ENCODE measurements around the gene C7orf33. TPM values are rescaled to one million over a fixed set of nuclear protein-coding genes. Genes with fewer than 3 reads are reported as not detected.

The C7orf33 gene
- total RNA-seq, 1 donor from 2014 or later = not detected

GRCh38 chr7:148624735-148625134, 34.2 kb downstream of the C7orf33 start:
- intact Hi-C loops (cut with micrococcal nuclease) = loop anchor here (5.0 kb wide), 1 partner anchor 47 kb away; no protein-coding TSS in a partner anchor

- intact Hi-C loops (cut with micrococcal nuclease) = loop anchor here (5.0 kb wide), 1 partner anchor 48 kb away; no protein-coding TSS in a partner anchor
These were observed 34.8 kb downstream of the C7orf33 start for GRCh38 chr7:148625342-148625741.

- intact Hi-C loops (cut with micrococcal nuclease) = loop anchor here (5.0 kb wide), 1 partner anchor 50 kb away; no protein-coding TSS in a partner anchor
These were observed 36.3 kb downstream of the C7orf33 start for GRCh38 chr7:148626828-148627227.

GRCh38 chr7:148628011-148628410, 37.4 kb downstream of the C7orf33 start:
- intact Hi-C loops (cut with micrococcal nuclease) = loop anchor here (1.0 to 5.0 kb wide), 3 partner anchors 51 to 70 kb away; partner anchors contain the start of gene CUL1

GRCh38 chr7:148630078-148630477, 39.5 kb downstream of the C7orf33 start:
- intact Hi-C loops (cut with micrococcal nuclease) = no loop called here

- intact Hi-C loops (cut with micrococcal nuclease) = no loop called here
These were observed 43.2 kb downstream of the C7orf33 start for GRCh38 chr7:148633761-148634160.

- intact Hi-C loops (cut with micrococcal nuclease) = no loop called here
These were observed 46.5 kb downstream of the C7orf33 start for GRCh38 chr7:148637094-148637493.

- intact Hi-C loops (cut with micrococcal nuclease) = no loop called here
These were observed 55.3 kb downstream of the C7orf33 start for GRCh38 chr7:148645898-148646297.

GRCh38 chr7:148650232-148650858, 59.8 kb downstream of the C7orf33 start:
- intact Hi-C loops (cut with micrococcal nuclease) = no loop called here

GRCh38 chr7:148652773-148653172, 62.2 kb downstream of the C7orf33 start:
- intact Hi-C loops (cut with micrococcal nuclease) = no loop called here

GRCh38 chr7:148657929-148658328, 67.4 kb downstream of the C7orf33 start:
- intact Hi-C loops (cut with micrococcal nuclease) = no loop called here

GRCh38 chr7:148661471-148661870, 70.9 kb downstream of the C7orf33 start:
- intact Hi-C loops (cut with micrococcal nuclease) = no loop called here

- intact Hi-C loops (cut with micrococcal nuclease) = no loop called here
These were observed 72.1 kb downstream of the C7orf33 start for GRCh38 chr7:148662646-148663045.

GRCh38 chr7:148664324-148664723, 73.8 kb downstream of the C7orf33 start:
- intact Hi-C loops (cut with micrococcal nuclease) = no loop called here

GRCh38 chr7:148665221-148665620, 74.7 kb downstream of the C7orf33 start:
- intact Hi-C loops (cut with micrococcal nuclease) = no loop called here

Other genes with a start within 250 kb of the C7orf33 start
- gene CUL1, start 108.1 kb downstream of the C7orf33 start, total RNA-seq = 57.2 and 59.6 TPM in 2 replicates

All from T-helper 2 cell treated with Interferon-gamma antibody and Interleukin-4, amounts not matched to agents 100 ng/mL and 5 ng/mL, for 36 hours (primary cell).